Heart left ventricle (tissue), 13 donors: Measurements from ENCODE around the gene ALPK3.

Experiments
- CTCF ChIP-seq, 12 donors: fragments of 200-600 bp; sonication (generic) in 4 of 12; IDR thresholded peaks; one replicate each; pipeline versions ENCODE4 v1.5.0 to v1.8.0; 2018 to 2022; ENCODE audit warnings: antibody characterized with exemption in 12 of 12, mild to moderate bottlenecking in 5 of 12
- POLR2A ChIP-seq, 2 donors: fragments of 450-650 bp; IDR thresholded peaks; one replicate each; pipeline ENCODE4 v1.6.1; 2017; ENCODE audit warnings: antibody characterized with exemption in 2 of 2, mild to moderate bottlenecking in 2 of 2, moderate library complexity in 2 of 2
- donor health status: ischemic (EF 13 %, LVEDD 7.1; RV severe dilation, severe dysfunction).
- donor health status: DM: no; HTN: yes; CAD: no.
- donor health status: DM: no; HTN: no; CAD: no.
- donor health status: ischemic (EF 25% LVEDD 6.9; RV normal size, moderate dysfunction).
- donor health status: ischemic (EF 25% LVEDD 5.7; RV mildly dilated, moderate dysfunction).
- donor health status: ischemic (EF 35%, LVEDD 5.7; RV mildly dilated, moderate dysfunction).
- donor health status: nonischemic (EF 11% LVEDD 7.7; RV severe dilation, severe dysfunction).
- donor health status: DM: yes; HTN: yes; CAD: no.
- donor health status: PGD.
- donor health status: ischemic (EF 29% LVEDD 5.4; RV normal size, mild dysfunction).
- donor health status: nonischemic (EF 23%, LVEDD 6.1; RV moderate dilation, normal function).

GRCh38 chr15:84885801-84886200 is 68.6 kb downstream of the ALPK3 start:
- TF ChIP-seq CTCF (IDR thresholded peaks at IDR 0.05) (no peak), POLR2A (IDR thresholded peaks at IDR 0.05) (no peak)
